Measurements from ENCODE around the gene HECW1. TPM values are rescaled to one million over a fixed set of nuclear protein-coding genes. Genes with fewer than 3 reads are reported as not detected.
"Not testable (repeated sequence)": the region's sequence is repeated elsewhere in the genome, so short reads cannot be mapped to it uniquely, and the experiment has no call there.

The HECW1 gene
- total RNA-seq, 1 donor from 2014 or later, result 4.1 TPM

DNA sequence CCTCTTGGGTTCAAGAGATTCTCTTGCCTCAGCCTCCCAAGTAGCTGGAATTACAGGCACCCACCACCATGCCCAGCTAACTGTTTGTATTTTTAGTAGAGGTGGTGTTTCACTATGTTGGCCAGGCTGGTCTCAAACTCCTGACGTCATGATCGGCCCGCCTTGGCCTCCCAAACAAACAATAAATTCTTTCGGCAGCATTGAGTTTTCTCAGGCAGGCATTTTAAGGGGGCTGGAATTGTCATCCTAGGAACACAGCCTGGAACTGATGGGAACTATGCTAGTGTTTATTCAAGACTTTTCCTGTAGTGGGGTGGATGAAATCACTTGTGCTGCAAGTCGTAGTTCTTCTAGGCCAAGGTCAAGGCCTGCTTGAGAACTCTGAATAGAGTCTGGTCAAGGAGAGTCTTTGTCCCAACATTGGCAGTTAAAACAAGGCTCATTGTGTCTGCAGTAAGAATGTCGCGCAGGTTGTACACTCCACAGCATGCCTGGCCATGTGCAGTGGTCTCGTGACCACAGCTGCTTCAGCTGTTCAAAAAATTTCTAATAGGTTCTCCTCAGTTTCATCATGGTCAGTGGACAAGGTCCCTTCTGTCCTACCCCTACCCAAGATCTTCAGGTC, 92.8 kb downstream of the HECW1 start:
- no peak for DNase-seq (ENCODE audit: low spot score)

DNA sequence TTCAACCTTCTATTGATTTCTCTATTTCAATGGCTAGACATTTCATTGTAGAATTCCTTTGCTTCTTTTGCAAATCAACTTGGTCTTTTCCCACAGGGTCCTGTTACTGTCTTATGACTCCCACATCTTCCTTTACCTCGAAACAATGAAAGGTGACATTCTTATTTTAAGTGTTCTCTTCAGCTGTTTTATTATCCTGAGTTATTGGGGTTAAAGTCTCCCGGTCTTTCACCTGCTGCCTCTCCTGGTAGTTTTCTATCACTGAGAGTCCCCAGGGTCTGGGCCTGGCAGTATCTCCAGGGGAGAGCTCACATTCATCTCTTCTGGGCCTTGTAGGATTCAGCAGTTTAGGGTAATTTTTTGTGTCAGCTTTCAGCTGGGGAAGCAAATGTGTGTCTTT, 95.8 kb downstream of the HECW1 start:
- no peak for DNase-seq (ENCODE audit: low spot score)

DNA sequence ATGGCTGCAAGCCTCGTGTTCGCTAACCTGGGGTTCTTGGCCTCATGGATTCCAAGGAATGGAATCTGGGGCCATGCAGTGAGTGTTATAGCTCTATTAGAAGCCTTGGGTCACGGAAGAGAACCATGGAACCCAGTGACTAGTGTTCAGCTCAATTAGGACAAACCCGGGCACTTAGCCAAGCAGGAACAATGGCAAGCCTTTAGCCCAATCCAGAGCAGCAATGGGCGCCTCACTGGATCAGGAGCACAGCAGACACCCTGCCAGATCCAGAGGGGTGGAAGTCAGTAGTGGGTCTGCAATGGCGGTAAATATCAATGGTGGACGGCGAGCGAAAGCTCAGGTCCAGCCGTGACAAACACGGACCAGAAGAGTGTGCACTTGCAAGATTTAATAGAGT, 98.1 kb downstream of the HECW1 start:
- not testable (repeated sequence) for DNase-seq (ENCODE audit: low spot score)

DNA sequence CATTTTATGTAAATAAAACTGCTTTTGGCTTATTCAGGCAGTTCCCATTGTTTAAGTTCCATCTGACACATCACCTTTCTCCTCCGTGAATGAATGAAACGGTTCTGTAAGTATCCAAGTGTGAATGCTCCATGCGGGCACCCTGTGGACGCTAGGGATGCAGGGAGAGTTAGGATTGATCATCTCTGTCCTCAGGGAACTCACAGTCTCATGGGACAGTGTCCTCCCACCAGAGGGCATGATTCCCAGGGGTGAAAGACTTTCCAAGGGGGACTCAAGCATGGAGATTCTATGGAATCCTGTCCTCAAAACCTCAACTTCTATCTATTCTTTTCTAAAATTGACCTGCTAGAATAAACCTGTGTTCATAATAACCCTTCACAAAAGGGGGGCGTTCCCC, 98.8 kb downstream of the HECW1 start:
- no peak for DNase-seq (ENCODE audit: low spot score)

DNA sequence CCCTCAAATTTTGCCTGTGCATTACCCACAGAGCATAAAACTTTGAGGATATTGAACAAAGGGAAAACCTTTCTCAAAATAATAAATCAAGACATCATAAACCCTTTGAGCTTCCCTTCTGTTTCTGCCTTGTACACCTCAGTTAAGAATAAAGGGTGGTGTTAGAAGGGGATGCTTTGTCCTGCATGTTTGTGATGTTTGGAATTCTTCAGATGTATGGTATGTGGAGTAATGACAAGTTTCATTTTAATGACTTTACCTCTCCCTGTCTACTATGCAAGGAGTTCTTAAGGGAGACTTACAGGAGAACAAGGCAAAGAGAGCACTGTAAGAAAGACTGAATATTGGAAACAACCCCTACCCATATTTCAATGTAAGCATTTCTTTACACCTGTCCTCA, 99.2 kb downstream of the HECW1 start:
- no peak for DNase-seq (ENCODE audit: low spot score)

DNA sequence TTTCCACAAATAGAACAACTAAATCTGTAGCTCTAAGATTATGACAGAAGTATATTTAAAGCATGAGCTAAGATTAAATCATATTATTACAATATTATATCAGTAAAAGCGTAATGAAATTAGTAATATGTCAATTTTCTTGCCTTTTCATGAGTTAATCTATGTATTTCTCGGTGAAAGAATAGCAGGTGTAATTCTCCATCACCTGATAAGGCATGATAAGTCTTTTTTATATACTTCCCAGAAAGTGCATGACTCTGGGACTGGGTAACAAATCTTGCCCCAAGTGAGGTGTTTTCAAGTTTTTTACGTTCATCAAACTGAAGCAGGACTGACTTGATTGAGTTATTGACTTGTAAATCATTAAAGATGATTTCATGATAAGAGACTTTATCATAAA, 100.5 kb downstream of the HECW1 start:
- no peak for DNase-seq (ENCODE audit: low spot score)

DNA sequence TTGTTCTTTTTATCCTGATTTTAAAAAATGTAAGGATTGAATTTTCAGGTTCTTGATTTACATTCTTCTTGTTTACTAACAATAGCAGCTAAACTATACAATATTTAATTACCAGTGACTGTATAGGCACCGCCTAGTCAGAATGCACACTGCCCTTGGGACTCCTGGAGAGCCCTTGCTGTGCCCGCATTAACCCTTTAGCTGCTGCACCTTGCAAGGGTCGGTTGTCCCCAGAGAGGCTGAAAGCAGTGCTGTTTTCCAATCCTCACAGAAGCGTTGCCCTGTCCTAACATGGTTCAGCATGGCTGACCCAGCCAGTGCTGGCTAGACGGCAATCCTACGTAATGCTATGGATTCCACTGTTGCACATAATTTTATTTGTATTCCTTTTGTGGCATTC, 102.6 kb downstream of the HECW1 start:
- no peak for DNase-seq (ENCODE audit: low spot score)

DNA sequence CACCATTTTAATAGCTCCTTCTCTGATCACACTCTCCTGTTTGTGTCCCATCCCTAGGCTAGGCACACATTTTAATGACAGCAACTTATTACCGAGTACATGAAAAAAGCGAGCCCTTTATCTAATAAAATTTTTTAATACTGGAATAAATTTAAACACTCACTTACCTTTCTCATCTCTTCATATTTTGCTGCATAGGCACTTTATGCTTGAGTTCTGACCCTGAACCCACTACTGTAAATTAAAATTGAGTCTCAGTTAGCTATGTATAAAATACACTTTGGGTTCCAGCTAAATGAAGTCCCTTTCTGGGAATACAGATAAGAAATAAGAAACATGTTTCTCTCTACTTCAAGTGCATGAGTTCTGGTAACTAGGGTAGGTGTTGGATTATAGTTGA, 104.6 kb downstream of the HECW1 start:
- DNase-seq (ENCODE audit: low spot score), result no peak

DNA sequence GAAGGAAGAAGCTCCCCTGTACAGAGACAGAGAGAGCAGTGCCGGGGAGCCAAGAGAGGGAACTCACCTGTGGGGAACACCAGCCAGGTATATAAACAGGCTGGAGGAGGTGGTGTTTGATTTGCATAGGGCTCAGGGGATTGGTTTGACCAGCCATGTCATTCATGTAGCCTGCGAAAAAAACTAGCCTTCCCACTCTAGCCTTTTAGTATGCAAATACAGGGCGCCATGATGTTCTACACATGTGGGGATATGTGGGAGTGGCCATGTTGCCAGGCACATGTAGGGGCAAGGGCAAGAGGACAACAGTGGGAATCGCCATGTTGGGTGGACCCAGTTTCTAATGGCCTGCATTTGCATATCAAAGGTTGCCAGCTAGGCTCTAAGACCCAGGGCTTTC, 106.5 kb downstream of the HECW1 start:
- DNase-seq (ENCODE audit: low spot score), result not testable (repeated sequence)

DNA sequence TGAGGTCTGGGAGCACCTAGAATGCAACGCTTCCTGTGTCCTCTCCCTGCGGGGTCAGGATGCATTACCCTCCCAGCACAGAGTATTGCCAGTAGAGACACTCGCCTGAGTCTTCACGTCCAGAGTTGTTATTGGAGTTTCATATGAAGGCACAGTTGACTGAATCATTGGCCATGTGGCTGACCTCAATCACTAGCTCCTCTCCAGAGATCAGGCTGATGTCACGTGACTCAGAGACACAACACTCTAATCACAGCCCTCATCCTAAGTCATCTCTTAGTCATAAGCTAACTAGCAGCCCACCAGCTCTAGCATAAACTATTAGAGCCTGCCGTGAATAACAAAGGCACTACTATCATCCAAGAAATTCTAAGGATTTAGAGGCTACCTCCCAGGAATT, 107.8 kb downstream of the HECW1 start:
- no peak for DNase-seq (ENCODE audit: low spot score)

DNA sequence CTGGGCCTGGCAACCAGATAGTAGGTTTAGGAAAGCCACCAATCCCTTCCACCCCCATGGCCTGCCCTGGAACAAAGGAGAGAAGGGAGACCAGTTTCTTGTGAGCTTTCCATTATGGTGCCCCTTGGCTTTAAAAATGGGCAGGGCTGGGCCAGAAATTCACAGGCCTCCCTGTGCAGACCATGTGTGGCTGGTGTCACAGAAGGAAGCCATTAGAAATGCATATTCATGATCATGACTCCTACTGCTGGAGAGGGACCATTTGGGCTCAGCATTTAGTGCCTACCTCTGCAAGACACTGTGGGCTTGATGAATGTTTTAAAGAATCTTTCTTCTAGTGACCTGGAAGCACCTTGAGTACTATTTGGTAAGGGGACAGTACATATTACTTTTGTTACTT, 108.3 kb downstream of the HECW1 start:
- DNase-seq (ENCODE audit: low spot score), result no peak

DNA sequence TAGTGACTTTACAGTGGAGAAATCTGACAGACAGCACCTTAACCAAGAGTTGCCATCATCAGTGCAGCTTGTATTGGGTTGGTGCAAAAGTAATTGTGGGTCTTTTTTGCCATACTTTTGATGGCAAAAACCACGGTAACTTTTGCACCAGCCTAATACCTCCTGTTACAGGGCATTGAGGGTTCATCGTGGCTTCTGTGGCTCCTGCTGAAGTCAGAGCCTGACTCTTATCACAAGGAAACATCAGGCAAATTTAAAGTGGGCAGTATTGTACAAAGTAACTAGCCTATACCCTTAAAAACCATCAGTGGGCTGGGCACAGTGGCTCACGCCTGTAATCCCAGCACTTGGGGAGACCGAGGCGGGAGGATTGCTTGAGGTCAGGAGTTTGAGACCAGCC, 117.4 kb downstream of the HECW1 start:
- DNase-seq (ENCODE audit: low spot score), result no peak

DNA sequence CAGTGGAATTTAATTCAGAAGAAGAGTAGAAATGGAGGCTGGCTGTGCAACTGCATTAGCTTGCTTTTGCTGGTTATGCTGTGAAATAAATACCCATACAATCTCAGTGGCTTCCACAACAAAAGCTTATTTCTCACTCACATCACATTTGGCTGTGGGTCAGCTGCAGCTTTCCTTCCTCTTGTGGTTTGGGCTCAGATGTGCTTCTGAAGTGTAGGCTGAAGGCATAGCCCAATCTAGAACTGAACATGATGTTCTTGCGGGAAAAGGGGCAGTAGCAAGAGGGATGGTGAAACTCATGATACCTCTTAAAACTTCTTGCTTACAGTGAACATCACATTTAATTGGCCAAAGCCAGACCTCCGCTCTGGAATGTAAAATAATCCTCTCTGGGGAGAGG, 119.9 kb downstream of the HECW1 start:
- DNase-seq (ENCODE audit: low spot score), result no peak

DNA sequence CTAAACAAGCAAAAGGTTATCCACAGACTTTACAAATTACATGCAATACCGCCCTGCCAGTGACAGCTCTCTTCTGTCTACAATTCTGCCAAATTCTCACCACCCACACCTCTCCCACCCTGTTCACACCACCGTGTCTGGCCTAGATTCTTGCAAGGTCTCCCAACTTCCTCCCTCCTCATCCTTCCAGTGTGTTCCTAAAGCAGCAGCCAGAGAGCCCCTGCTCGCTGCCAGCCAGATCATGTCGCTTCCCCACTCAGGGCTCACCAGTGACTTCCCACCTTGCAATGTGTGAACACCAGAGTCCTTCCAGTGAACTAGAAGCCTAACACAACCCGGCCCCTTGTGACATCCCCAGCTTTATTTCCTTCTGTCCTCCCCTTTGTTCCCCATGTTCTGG, 121.6 kb downstream of the HECW1 start:
- DNase-seq (ENCODE audit: low spot score), result no peak

DNA sequence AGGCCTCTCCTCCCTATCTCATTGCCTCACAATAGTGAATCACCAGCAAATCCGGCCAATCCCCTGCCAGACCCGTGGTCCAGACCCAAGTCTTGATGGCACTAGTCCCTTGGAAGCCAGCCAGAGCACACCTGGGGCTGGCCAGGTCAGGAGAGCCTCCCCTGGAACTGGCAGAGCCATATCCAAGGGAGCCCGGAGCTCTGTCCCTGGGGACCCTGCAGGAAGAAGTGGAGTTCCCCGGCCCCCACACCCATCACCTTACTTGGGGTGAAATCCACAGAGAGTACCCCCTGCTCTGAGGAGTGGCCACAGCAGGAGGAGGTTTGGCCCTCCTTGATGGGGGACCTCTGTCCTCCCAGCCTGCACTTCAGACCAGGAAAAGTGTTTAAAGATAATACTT, 122.5 kb downstream of the HECW1 start:
- no peak for DNase-seq (ENCODE audit: low spot score)

DNA sequence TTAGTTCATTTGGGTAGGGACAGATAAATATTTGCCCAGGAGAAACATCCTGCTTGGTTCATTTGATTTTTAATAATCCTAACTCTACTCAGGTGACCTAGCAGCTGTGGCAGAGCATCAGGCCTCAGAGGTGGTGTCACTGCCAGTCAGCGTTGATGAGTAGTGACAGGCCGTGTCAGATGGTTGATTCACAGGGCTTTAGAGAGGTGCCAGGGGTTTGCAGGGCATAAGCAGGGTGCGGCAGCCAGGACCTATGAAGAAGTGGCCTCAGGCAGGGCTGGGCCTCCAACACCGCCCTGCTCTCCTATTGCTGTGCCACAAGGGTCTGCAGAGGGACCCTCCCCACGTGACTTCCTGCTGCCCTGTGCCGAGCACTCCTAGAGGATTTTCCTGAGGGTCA, 128.1 kb downstream of the HECW1 start:
- no peak for DNase-seq (ENCODE audit: low spot score)

DNA sequence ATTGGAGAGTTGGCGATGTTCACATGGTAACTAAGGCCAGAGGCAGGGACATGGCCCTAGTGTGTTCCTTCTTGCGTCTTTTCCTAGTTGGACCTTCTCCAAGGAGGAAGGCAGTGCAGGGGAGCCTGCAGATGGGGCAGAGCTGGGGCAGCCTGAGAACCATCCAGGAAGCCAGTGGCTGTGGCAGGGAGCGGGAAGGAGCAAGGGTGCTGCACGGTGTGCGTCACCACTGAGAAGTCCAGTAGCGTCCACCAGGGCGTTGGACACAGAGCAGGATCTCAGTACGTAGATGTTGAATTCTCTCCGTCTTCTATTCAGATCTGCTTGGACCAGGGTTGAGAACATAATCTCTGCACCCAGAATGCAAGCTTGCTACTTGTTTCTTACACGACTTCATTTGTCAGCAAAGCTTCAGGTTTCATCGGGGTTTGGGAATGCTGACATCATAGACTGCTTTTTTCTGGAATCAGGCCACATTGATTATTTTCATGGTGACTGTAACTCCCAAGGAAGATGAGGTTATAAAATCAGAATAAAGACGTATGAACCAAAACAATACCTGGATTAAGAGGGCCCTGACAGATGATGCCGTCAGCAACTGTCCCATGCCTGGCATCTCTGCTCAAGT, 130.3 kb downstream of the HECW1 start:
- DNase-seq (ENCODE audit: low spot score), result no peak

DNA sequence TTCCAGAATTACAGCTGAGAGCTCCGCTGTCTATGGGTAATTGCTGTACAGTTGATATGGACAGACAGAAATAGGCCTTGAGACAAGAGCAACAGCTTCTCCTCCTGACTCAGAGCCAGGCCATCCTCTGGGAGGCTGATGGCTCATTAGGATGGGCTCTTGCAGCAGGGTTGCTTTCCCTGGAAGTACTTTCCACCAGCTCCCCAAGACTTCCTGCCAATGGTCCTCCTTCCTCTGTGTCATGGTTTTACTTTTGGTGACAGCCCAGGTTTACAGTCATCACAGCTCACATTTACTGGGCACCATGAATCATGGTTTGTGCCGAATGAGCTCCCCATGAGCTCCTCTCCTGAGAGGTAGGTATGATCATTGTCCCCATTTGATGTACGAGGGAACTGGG, 131.8 kb downstream of the HECW1 start:
- DNase-seq (ENCODE audit: low spot score), result no peak

DNA sequence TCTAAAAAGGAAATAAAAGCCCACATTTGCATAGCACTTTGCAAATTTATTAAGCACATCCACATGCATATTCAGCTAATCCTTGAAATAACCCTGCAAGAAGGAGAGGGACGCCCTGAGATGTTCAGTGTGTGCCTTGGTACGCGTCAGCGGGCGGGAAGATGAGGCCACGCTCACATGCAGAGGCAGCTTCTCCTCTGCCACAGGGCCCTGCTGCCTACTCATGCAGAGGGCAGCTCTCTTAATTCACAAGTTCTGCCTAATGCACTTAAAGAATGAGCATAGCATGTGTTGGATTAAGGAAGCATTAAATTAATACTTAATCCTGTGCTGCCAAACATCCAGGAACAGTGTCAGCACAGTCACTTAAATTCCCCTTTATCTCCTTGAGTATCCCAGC, 132.3 kb downstream of the HECW1 start:
- DNase-seq (ENCODE audit: low spot score), result no peak

DNA sequence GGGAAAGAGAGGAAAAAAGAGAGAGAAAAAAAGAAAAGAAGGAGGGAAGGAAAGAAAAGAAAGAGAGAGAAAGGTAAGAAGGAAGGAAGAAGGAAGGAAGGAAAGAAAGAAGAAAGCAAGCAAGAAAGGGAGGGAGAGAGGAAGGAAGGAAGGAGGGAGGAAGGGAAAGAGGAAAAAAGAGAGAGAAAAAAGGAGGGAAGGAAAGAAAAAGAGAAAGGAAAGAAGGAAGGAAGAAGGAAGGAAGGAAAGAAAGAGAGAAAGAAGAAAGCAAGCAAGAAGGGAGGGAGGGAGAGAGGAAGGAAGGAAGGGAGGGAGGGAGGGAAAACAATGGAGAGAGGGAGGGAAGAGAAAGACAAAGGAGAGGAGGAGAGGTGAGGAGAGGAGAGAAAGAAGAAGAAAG, 135.3 kb downstream of the HECW1 start:
- no peak for DNase-seq (ENCODE audit: low spot score)

DNA sequence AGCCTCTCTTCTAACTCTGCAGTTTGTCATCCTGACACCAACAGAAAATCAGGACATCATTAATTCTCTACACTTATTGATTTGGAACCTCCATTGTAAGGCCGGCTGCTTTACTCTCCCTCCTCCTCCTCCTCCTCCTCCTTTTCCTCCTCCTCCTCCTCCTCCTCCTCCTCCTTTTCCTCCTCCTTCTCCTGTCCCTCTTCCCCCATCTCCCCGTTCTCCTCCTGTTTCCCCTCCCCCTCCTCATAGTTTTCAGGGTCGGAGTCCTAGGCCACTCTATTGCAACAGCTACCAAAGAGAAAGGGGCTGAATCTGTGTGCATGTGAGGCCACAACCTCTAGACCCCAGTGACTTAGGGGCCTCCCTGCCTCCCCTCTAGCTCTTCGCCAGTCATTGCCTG, 136.1 kb downstream of the HECW1 start:
- DNase-seq (ENCODE audit: low spot score), result no peak

DNA sequence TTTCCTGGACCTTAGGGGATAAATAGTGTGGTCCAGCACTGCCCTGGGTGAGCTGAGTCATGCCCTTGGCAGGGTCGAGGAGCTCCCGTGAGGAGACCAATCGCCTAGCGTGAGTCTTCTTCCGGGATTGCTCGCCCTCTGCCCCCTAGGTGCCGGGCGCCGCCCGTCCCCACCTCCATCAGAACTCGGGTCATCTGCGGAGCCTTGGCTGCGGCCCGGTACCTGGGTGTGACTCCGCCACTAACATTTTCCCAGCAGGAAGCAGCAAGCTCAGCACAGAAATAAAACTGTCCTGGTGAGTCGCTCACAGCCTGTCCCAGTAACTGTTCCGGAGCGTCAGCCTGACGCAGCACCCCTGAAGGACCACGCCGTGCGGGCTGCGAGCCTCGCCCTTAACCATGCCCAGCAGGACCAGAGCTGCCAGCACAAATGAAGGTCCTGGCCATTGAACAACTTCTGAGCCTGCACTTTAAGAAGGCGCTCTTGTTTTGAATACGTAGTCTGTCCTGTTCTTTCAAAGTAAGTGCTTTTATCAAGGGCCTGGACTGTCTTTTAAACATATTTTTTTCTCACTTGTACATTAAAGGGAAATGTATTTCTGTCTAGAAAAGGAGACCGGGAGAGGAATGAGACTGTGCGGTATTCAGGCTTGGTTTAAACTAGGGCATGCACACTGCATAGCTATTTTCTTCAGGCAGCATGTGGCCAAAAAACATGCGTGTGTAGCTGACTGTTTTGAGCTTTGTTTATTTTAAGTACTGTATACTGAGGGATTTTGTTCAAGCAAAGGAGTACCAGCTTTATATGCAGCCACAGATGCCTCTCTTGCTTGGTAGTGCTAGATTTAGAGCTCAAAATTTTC, 136.7 kb downstream of the HECW1 start:
- DNase-seq (ENCODE audit: low spot score), result peak; percentile 11

DNA sequence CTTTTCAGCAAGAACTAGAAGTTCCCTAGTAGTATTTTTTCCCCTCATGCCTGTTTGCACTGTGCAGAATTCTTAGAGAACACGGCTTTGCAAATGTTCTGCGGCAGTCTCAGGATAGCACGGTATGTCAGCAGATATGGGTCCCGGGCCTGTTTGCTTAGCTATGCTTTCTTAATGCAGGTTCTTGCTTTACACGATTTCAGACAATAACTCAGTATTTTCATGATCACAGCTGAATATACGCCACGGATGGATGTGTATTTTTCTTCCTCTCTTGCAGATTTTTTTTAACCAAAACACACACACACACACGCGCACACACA, 137.3 kb downstream of the HECW1 start:
- DNase-seq (ENCODE audit: low spot score), result no peak

Data from umbilical cord (tissue), 2 donors.